Activated CD4-positive, CD25-positive, alpha-beta regulatory T cell treated with anti-CD3 and anti-CD28 coated beads, Interleukin-2, amount 50 U/mL, for 16 hours (primary cell): ENCODE data around the gene GCAT.
A peak's percentile ranks its signal among the peaks of the same experiment; 100 is the strongest.

ENCODE experiments used
- DNase-seq: peaks from one replicate; pipeline ENCODE4 v3.0.0-alpha.2; 2020; ENCODE audit warnings: low read depth, low spot score

Gene GCAT

DNA sequence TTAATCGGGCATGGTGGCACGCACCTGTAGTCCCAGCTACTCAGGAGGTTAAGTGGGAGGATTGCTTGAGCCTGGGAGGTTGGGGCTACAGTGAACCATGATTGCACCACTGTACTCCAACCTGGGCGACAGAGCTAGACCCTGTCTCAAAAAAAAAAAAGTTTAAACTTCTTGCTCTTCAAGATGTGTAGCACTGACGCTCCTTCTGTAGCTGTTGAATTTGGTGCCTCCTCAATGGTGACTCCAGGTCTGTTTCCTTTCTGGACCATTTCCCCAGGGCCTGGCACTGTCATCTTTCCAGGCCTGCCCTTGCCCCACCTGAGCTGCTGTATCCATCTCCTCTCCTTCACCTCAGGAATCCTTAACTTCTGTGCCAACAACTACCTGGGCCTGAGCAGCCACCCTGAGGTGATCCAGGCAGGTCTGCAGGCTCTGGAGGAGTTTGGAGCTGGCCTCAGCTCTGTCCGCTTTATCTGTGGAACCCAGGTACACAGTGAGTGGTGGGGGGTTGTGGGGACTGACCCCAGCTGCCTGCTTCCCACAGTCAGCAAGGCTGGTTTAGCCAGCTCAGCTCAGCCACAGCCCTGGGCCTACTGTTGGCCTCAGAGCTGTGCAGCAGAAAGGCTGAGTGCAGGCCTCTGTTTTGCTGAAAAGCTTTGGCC lies 2.1 kb downstream of the GCAT start:
- no peak for DNase-seq

DNA sequence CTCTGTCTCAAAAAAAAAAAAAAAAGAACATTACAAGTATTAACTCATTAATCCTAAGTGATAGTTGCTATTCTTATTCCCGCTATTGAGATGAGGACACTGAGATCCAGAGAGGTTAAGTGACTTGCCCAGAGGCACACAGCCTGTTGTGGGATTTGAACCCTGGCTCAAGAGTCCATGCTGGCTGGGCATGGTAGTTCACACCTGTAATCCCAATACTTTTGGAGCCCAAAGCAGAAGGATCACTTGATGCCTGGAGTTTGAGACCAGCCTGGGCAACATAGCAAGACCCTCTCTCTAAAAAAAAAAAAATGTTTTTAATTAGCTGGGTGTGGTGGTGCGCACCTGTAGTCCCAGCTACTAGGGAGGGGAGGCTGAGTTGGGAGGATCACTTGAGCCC lies 4.1 kb downstream of the GCAT start:
- no peak for DNase-seq

DNA sequence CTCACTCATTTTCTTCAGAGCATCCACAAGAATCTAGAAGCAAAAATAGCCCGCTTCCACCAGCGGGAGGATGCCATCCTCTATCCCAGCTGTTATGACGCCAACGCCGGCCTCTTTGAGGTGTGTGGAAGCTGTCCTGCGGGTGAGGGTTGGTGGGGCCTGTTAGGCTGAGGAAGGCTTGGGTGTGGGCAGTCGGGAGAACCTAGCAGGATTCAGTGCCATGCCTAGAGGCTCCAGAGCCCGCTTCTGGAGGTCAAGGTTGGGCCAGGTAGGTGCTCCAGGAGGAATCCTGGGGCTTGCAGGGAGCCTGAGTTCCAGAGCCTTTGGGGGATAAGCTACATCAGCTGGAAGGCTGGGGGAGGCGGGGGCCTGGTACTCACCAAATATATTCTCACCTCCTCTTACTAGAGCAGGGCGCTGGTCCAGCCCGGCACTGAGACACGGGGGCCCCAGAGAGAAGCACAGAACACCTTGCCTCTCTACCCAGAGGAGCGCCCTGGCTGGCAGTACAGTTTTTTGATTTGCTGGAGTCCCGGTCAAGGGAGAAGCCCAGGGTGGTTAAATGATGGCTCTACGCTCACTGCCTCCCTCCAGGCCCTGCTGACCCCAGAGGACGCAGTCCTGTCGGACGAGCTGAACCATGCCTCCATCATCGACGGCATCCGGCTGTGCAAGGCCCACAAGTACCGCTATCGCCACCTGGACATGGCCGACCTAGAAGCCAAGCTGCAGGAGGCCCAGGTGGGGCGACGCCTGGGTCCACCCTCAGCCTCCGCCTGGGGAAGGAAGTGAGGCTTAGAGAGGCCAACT lies 5.3 kb downstream of the GCAT start:
- DNase-seq, result no peak

DNA sequence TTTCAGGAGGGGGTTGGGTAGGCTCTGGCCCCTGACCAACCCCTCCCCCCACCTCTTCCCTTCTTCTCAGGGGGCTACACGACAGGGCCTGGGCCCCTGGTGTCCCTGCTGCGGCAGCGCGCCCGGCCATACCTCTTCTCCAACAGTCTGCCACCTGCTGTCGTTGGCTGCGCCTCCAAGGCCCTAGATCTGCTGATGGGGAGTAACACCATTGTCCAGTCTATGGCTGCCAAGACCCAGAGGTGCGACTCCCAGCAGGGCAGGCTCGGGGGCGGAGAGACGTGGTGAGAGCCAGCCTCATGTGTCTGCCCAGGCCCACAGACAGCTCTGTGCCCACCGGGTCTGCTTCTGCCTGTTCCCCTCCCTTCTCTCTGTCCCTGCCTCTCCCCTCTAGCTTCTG lies 7.9 kb downstream of the GCAT start:
- no peak for DNase-seq

DNA sequence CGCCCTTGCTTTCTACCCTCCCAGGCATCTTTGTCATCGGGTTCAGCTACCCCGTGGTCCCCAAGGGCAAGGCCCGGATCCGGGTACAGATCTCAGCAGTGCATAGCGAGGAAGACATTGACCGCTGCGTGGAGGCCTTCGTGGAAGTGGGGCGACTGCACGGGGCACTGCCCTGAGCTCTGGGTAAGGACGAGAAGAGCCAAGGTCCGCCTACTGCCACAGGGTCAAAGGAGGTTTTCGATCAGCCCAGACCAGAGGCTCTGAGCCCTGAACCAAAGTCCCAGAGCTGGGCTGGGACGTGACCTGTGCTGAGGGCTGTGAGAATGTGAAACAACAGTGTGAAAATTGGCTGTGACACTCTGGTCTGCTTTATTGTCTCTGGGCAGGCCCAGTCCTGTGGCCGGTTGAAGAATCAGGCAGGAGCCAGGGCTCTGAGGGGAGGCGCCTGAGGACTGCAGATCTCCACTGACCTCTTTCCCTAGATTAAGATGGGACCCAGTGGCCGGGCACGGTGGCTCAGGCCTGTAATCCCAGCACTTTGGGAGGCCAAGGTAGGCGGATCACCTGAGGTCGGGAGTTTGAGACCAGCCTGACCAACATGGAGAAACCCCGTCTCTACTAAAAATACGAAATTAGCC lies 8.9 kb downstream of the GCAT start:
- no peak for DNase-seq

DNA sequence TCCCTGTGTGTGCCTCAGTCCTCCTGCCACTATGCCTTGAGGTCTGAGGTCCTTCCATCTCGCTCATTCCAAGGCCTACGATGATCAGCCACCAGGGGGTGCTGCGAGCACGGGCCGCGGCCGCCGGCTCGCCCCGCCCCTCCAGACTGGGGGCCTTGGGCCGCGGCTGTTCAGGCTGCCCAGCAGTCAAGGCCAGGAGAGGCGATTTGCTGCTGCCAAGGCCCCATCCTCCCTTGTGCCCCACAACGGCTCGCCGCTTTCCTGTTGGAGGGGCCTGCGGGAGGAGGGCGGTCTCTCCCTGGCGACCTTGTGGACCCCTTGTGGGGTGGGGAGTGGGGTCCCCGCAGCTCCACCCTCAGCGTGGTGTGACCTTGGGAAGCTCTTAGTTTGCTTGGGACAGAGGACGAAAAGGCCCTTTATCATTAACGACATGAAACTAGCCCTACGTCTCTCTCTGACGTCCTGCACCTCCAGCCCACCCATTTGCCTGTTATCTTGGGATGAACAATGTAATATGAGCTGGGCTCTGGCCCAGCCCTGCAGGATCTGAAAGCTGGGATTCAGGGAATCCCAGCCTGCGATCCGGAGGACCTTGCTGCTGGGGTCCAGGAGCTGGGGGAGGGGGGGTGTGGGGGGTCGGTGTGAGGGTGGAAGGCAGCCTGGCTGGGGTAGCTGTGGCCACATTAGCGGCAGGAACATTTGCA lies 10.1 kb downstream of the GCAT start:
- DNase-seq, result peak; percentile 58

DNA sequence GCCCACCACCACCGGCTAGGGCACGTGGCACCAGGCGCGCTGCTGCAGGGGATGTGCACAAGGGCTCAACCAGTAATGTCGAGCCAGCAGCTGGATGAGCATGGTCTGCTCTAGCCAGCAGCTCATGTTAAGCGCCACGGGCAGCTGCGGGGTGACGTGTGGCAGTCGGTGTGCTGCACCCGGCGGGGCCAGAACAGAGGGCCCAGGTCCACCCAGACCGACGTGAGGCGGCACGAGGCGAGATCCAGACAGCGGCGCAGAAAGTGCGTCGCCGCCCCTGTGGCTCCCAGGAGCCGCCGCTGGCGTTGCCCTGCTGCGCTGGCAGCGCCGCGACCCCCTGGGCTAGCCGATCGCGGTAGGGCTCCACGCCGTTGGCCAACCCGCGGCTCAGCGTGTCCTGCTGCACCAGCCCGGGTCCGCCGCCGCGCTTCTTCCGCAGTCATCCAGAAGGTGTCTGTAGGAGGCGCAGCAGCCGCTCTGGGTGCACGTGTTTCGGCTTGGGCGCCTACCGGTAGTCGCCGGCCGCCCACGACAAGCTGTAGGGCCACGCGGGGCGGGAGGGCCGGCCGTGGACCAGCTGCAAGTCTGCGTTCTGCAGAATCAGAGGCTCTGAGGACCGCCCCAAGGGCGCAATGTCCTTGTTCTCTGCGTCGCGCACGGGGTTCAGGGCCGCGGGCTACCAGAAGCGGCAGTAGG lies 10.8 kb downstream of the GCAT start:
- peak; percentile 32 for DNase-seq

DNA sequence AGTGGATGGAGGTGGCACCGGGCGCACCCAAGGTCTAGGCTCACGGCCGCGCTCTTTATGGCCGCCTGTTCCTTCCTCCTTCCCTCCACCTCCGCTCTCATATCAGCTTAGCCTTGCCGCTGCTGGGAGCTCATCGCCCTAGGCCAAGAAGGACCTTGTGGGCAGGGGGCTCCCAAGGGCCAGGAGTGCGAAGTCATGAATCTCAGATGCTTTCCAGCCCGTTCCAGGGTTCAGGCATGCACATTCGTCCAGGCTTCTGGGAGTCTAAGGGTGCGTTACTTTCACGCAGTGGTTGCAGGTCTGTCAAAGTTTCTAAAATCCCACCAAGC lies 11.3 kb downstream of the GCAT start:
- DNase-seq, result no peak

DNA sequence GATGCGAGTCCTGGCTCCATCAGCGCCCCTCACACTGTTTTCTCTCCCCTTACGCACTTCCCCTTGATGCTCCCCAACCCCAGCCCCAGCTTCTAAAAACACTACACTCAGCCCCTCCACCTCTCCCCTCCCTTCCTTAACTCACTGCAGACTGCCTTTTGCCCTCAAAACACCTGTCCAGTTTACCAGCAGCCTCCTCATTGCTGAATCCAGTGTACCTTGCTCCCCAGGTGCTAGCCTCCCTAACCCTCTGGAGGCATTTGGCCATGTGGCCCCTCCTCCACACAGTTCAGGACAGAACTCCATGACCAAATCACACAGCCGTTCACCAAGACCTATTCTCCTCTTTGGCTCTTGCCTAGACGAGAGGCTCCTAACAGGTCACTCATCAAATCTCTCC lies 12.6 kb downstream of the GCAT start:
- DNase-seq, result no peak

DNA sequence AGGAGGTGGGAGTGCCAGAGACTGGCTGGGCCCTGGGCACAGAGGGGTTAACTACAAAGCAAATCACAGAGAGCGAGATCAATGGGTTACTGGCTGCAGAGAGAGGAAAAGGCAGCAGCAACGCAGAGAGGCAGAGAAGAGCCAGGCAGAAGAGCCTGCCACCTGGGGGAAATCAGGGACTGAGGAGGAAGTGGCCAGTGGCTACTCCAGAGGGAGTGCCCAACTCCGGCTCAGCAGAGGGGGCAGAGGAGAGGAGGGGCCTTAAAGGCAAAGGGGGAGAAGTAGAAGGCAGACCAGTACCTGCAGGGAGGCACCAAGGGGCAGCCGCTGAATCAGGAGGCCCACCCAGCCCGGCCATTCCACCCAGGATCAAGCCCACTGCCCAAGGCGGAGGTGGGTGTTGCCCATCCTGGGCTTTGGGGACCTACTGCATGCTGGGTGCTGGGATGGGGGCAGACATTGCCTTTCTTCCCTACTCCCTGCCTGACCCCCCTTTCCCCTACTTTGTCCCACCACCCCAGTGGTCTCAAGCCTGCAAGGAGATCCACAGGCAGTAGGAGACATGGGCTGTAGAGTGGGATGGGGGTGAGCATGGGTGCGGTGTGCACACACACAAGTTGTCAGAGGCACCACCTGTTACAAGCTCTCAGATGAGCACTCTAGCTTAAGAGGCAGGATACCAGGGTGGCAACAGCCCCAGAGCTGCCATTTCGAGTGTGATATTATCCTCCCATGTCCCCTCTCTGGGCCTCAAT lies 14.5 kb downstream of the GCAT start:
- DNase-seq, result no peak

DNA sequence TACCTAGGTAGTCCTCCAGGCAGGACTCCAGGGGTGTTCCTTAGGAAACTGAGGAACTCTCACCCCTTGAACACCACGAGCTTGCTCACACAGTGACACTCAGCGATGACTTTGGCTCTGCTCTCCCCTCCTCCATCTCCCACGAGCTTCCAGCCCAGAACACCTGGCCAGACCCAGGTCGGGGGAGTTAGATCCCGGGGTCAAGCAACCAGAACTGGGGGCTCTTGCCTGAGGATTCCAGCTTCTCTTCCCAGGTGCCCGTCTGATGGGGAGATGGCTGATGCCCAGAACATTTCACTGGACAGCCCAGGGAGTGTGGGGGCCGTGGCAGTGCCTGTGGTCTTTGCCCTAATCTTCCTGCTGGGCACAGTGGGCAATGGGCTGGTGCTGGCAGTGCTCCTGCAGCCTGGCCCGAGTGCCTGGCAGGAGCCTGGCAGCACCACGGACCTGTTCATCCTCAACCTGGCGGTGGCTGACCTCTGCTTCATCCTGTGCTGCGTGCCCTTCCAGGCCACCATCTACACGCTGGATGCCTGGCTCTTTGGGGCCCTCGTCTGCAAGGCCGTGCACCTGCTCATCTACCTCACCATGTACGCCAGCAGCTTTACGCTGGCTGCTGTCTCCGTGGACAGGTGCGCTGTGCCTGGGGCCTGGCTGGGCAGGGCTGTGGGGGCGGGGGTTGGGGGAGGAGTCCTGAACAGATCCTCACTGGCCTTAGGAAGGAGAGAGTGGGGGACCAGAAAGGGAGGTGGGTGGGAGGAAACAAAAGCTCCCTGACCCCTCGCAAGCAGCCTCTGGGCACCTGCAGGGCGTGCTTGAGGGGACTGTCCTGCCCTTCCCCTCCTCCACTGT lies 15.6 kb downstream of the GCAT start, which contains the start of gene GALR3:
Gene GALR3 (plus strand): TSS at position 249 of the 852 bp plus-strand sequence. CDS start 25 bp downstream, at position 274.
- no peak for DNase-seq

DNA sequence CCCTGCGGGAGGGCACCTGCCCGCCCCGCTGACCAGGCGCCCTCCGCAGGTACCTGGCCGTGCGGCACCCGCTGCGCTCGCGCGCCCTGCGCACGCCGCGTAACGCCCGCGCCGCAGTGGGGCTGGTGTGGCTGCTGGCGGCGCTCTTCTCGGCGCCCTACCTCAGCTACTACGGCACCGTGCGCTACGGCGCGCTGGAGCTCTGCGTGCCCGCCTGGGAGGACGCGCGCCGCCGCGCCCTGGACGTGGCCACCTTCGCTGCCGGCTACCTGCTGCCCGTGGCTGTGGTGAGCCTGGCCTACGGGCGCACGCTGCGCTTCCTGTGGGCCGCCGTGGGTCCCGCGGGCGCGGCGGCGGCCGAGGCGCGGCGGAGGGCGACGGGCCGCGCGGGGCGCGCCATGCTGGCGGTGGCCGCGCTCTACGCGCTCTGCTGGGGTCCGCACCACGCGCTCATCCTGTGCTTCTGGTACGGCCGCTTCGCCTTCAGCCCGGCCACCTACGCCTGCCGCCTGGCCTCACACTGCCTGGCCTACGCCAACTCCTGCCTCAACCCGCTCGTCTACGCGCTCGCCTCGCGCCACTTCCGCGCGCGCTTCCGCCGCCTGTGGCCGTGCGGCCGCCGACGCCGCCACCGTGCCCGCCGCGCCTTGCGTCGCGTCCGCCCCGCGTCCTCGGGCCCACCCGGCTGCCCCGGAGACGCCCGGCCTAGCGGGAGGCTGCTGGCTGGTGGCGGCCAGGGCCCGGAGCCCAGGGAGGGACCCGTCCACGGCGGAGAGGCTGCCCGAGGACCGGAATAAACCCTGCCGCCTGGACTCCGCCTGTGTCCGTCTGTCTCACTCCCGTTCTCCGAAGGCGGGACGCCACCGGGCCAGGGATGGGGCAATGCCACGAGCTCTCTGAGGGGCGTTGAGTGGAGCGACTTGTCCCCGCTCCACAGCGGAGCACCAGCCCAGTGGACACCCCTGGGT lies 17.2 kb downstream of the GCAT start:
- no peak for DNase-seq

DNA sequence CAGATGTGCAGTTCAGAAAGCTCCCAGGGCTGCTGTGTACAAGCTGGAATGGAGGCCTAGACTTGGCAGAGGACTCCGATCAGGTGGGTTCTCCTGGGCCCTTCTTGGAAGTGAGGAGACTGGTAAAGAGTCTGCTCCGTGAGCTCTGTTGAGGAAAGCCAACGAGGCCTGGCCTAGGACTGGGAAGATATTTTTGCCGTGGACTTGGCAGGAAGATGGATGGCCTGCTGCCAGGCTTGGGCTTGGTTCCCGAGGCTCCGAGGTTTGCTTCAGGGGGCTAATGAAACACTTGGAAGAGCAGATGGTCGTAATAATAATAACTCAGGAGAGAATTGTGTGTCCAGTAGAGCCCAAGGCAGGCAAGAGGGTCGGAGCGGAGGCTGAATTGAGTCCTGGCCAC lies 19.3 kb downstream of the GCAT start:
- DNase-seq, result no peak

DNA sequence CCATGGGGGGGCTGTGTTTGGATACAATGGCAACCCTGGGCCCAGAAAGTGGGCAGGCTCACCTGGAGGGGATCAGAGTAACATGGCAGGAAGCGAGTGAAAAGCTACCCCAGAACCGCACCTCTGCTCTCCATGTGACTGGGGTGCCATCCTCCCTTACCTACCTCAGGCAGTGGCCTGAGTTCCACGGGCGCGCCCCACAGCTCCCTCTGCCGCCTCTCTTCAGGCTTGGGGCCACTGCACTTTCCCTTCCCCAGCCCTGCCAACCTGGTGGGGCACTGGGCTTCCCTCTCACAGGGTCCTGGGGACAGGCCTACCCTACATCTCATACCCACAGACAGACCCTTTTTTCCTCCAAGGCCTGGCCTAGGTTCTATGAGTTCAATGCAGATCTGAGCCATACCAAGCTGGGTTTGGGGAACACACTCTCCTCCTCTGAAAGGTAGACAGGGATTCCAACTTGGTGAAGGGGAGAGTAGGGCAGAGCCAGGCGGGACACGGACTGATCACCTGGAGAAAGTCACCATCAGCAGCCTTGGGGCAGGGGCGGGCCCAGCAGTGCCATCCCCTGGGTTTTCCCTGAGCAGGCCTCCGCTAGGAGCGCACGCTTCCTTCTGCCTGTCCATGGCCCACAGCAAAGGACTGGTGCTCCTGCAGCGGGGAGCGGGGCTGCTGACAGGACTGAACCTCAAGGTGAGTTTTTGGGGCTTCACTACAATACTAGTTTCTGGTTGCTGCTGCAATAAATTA lies 22.5 kb downstream of the GCAT start:
- DNase-seq, result no peak

DNA sequence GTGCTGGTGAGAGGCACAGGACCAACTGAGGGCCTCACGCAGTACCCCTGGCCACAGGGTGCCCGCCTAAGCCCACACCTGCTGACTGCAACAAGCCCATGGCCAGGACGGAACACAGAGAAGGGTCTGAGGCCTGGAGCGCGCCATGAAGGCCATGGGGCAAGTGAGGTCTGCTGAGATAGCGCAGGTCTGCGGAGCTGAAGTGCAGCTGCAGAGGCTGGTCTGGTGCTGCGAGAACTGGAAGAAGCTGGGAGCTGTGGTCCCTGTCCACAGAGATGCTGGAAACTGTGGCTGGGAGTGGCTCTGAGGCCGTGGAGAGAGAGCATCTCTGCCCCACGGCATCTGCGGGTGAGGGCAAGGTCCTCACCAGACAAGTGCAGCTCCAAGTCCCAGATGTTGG lies 23.7 kb downstream of the GCAT start:
- DNase-seq, result no peak

DNA sequence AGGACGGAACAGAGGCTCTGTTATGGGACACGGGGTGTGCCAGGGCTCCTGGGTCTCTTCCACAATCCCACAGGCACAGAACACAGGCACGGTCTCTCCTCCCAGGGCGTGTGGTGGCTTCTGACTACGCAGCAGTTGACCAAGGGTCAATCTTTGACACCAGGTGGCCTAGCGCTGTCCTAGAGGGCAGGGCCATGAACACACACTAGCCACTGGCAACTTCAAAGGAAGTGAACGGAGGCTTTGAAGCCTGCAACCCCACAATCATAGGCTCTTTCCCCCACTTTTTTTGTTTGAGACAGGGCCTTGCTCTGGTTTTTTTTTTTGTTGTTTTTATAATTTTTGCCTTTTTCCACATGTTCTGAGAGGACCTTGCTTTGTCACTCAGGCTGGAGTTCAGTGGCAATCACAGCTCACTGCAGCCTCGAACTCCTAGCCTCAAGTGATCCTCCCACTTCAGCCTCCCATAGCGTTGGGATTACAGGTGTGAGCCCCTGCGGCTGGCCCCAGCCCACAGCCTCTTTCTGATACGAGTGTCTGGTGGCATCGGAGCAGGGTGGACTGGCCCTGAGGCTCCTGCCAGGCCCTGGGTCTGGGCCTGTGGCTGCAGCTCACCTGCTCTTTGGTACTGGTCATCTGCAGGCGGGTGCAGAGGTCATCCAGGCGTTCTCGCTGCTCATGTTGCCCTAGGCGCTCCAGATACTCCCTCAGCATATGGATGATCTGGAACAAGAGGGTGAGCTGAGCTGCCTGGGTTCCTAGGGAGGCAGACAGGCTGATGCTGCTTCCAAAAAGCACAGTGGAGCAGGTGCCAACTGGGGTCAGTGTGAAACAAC lies 24.5 kb downstream of the GCAT start:
- DNase-seq, result no peak
